Mesendoderm (in vitro differentiated cells): ENCODE measurements around the gene DSE.

Source experiments
- DNase-seq: peaks from one replicate; pipeline ENCODE4 v3.0.0; 2013
- H2AK5ac ChIP-seq: 2 replicates; pipeline ENCODE4 v1.6.1; 2013; ENCODE audit warnings: low read length, inconsistent platforms
- H2BK120ac ChIP-seq: 2 replicates; pipeline ENCODE4 v1.6.1; 2013; ENCODE audit warnings: low read depth, mild to moderate bottlenecking, low read length, moderate library complexity, mixed read lengths
- H2BK15ac ChIP-seq: replicated peaks from 2 replicates; pipeline ENCODE4 v1.6.1; 2013; ENCODE audit warnings: low read depth, mild to moderate bottlenecking, moderate library complexity
- H2BK5ac ChIP-seq: 2 replicates; pipeline ENCODE4 v1.6.1; 2013; ENCODE audit warnings: low read length, inconsistent platforms
- H3K18ac ChIP-seq: 2 replicates; pipeline ENCODE4 v1.6.1; 2013; ENCODE audit warnings: mild to moderate bottlenecking, low read length, mixed read lengths
- H3K23ac ChIP-seq: one replicate; pipeline ENCODE4 v1.6.1; 2013; ENCODE audit warnings: low read length
- H3K27ac ChIP-seq: 2 replicates; pipeline ENCODE4 v1.5.1; 2013; ENCODE audit warnings: low read depth, mild to moderate bottlenecking, inconsistent platforms, low read length, moderate library complexity
- H3K27me3 ChIP-seq: 2 replicates; pipeline ENCODE4 v1.6.1; 2013; ENCODE audit warnings: low read length, control low read depth, mild to moderate bottlenecking, inconsistent platforms; ENCODE audit not compliant: insufficient read depth, poor library complexity
- H3K36me3 ChIP-seq: 2 replicates; pipeline ENCODE4 v1.6.1; 2013; ENCODE audit warnings: low read length, inconsistent platforms; ENCODE audit not compliant: control insufficient read depth, insufficient read depth
- H3K4ac ChIP-seq: one replicate; pipeline ENCODE4 v1.6.1; 2013; ENCODE audit warnings: low read depth, mild to moderate bottlenecking, low read length, moderate library complexity
- H3K4me1 ChIP-seq: 2 replicates; pipeline ENCODE4 v1.6.1; 2013; ENCODE audit warnings: low read depth, low read length, inconsistent platforms; ENCODE audit not compliant: control insufficient read depth
- H3K4me2 ChIP-seq: 2 replicates; pipeline ENCODE4 v1.6.1; 2013; ENCODE audit warnings: low read length
- H3K4me3 ChIP-seq: 2 replicates; pipeline ENCODE4 v1.5.1; 2013; ENCODE audit warnings: mild to moderate bottlenecking, low read length
- H3K56ac ChIP-seq: one replicate; pipeline ENCODE4 v1.6.1; 2013; ENCODE audit warnings: low read length
- H3K79me1 ChIP-seq: 2 replicates; pipeline ENCODE4 v1.6.1; 2013; ENCODE audit warnings: low read length, inconsistent platforms
- H3K79me2 ChIP-seq: 2 replicates; pipeline ENCODE4 v1.6.1; 2013; ENCODE audit warnings: mild to moderate bottlenecking, low read length; ENCODE audit not compliant: control insufficient read depth, insufficient read depth
- H3K9ac ChIP-seq: 2 replicates; pipeline ENCODE4 v1.6.1; 2013; ENCODE audit warnings: low read length, inconsistent platforms
- H4K5ac ChIP-seq: one replicate; pipeline ENCODE4 v1.6.1; 2013; ENCODE audit warnings: low read length
- H4K8ac ChIP-seq: one replicate; pipeline ENCODE4 v1.6.1; 2013; ENCODE audit warnings: low read depth, mild to moderate bottlenecking, control low read depth, low read length, moderate library complexity
- WGBS: extraction: QIAGEN DNeasy Blood & Tissue Kit; methylation state at CpG from one replicate; pipeline ENCODE4 v1.1.7; 2013; ENCODE audit warnings: low lambda C conversion rate, missing lambda C conversion rate; ENCODE audit not compliant: insufficient coverage; ENCODE audit errors: extremely low coverage; 5-methylcytosine and 5-hydroxymethylcytosine counted together

The DSE gene

GRCh38 chr6:116449565-116449964 is 78.8 kb downstream of the DSE start:
- no peak overlapping the region for H4K5ac ChIP-seq
- no peak overlapping the region for H4K8ac ChIP-seq
- no peak overlapping the region for H3K4me2 ChIP-seq
- no peak overlapping the region for H3K56ac ChIP-seq
- H2AK5ac ChIP-seq = no peak overlapping the region
- no peak overlapping the region for H3K27ac ChIP-seq
- no peak overlapping the region for H2BK15ac ChIP-seq
- H3K79me1 ChIP-seq = no peaks in the 10 kb centered on the region
- no peak overlapping the region for H3K18ac ChIP-seq
- H3K79me2 ChIP-seq = no peaks in the 10 kb centered on the region
- H3K4me3 ChIP-seq = no peak overlapping the region
- H3K9ac ChIP-seq = no peak overlapping the region
- no peaks in the 10 kb centered on the region for H3K4me1 ChIP-seq
- H3K36me3 ChIP-seq = no peaks in the 10 kb centered on the region
- DNase-seq = no peak
- H3K4ac ChIP-seq = no peak overlapping the region
- H3K23ac ChIP-seq = no peak overlapping the region
- no peak overlapping the region for H2BK120ac ChIP-seq
- no CpG with 5 or more reads among the region's 1 CpG for WGBS
- no peak overlapping the region for H2BK5ac ChIP-seq
- no peaks in the 10 kb centered on the region for H3K27me3 ChIP-seq

- Histone ChIP-seq H4K8ac (no peak overlapping the region), H2AK5ac (no peak overlapping the region), H3K18ac (no peak overlapping the region), H2BK120ac (no peak overlapping the region), H3K4me1 (no peaks in the 10 kb centered on the region), H3K4me2 (no peak overlapping the region), H2BK15ac (no peak overlapping the region), H3K23ac (no peak overlapping the region), H3K27me3 (no peaks in the 10 kb centered on the region), H3K79me1 (no peaks in the 10 kb centered on the region), H3K36me3 (no peaks in the 10 kb centered on the region), H3K4ac (no peak overlapping the region), H3K9ac (no peak overlapping the region), H2BK5ac (no peak overlapping the region), H3K79me2 (no peaks in the 10 kb centered on the region), H3K27ac (no peak overlapping the region), H3K56ac (no peak overlapping the region), H3K4me3 (no peak overlapping the region), H4K5ac (no peak overlapping the region)
- no peak for DNase-seq
- no CpG with 5 or more reads among the region's 1 CpG for WGBS
Measured at GRCh38 chr6:116450185-116450710, 79.5 kb downstream of the DSE start.

GRCh38 chr6:116450769-116451740 is 80.3 kb downstream of the DSE start:
- H2AK5ac ChIP-seq = no peak overlapping the region
- no peak overlapping the region for H3K4ac ChIP-seq
- H3K4me2 ChIP-seq = no peak overlapping the region
- H3K56ac ChIP-seq = no peak overlapping the region
- no CpG with 5 or more reads among the region's 9 CpGs for WGBS
- no peak for DNase-seq
- no peaks in the 10 kb centered on the region for H3K36me3 ChIP-seq
- no peak overlapping the region for H3K18ac ChIP-seq
- no peak overlapping the region for H4K5ac ChIP-seq
- H2BK120ac ChIP-seq = no peak overlapping the region
- H3K9ac ChIP-seq = no peak overlapping the region
- no peaks in the 10 kb centered on the region for H3K4me1 ChIP-seq
- no peak overlapping the region for H2BK15ac ChIP-seq
- H3K79me2 ChIP-seq = no peaks in the 10 kb centered on the region
- H3K4me3 ChIP-seq = no peak overlapping the region
- no peak overlapping the region for H4K8ac ChIP-seq
- no peaks in the 10 kb centered on the region for H3K79me1 ChIP-seq
- H3K27me3 ChIP-seq = no peaks in the 10 kb centered on the region
- no peak overlapping the region for H3K27ac ChIP-seq
- H2BK5ac ChIP-seq = no peak overlapping the region
- H3K23ac ChIP-seq = no peak overlapping the region

- Histone ChIP-seq H2BK15ac (no peak overlapping the region), H3K18ac (no peak overlapping the region), H3K27ac (no peak overlapping the region), H4K8ac (no peak overlapping the region), H2BK120ac (no peak overlapping the region), H3K4me2 (no peak overlapping the region), H3K4me3 (no peak overlapping the region), H3K79me1 (no peaks in the 10 kb centered on the region), H3K56ac (no peak overlapping the region), H3K36me3 (no peaks in the 10 kb centered on the region), H3K23ac (no peak overlapping the region), H3K79me2 (no peaks in the 10 kb centered on the region), H4K5ac (no peak overlapping the region), H3K9ac (no peak overlapping the region), H2BK5ac (no peak overlapping the region), H3K4me1 (no peaks in the 10 kb centered on the region), H3K27me3 (no peaks in the 10 kb centered on the region), H3K4ac (no peak overlapping the region), H2AK5ac (no peak overlapping the region)
- DNase-seq = no peak
Measured at GRCh38 chr6:116451916-116452315, 81.2 kb downstream of the DSE start.

GRCh38 chr6:116452531-116452930 is 81.8 kb downstream of the DSE start:
- no peak overlapping the region for H3K4ac ChIP-seq
- no peak overlapping the region for H3K56ac ChIP-seq
- no peak overlapping the region for H3K23ac ChIP-seq
- H3K27me3 ChIP-seq = no peaks in the 10 kb centered on the region
- no peak overlapping the region for H3K27ac ChIP-seq
- no peaks in the 10 kb centered on the region for H3K79me1 ChIP-seq
- H2BK5ac ChIP-seq = no peak overlapping the region
- H3K36me3 ChIP-seq = no peaks in the 10 kb centered on the region
- no peak overlapping the region for H2BK15ac ChIP-seq
- DNase-seq = no peak
- H4K8ac ChIP-seq = no peak overlapping the region
- no peak overlapping the region for H2AK5ac ChIP-seq
- H3K4me2 ChIP-seq = no peak overlapping the region
- no peak overlapping the region for H3K4me3 ChIP-seq
- H4K5ac ChIP-seq = no peak overlapping the region
- H3K4me1 ChIP-seq = no peaks in the 10 kb centered on the region
- no peaks in the 10 kb centered on the region for H3K79me2 ChIP-seq
- no CpG with 5 or more reads among the region's 2 CpGs for WGBS
- H2BK120ac ChIP-seq = no peak overlapping the region
- no peak overlapping the region for H3K9ac ChIP-seq
- no peak overlapping the region for H3K18ac ChIP-seq
